ENCODE measurements around the gene PTPA.

The PTPA gene

GRCh38 chr9:129197978-129198318 lies 86.7 kb downstream of the PTPA start:
- no peak for DNase-seq (ENCODE audit: low read depth in 2 of 2)
